T-cell (primary cell): ENCODE results near the gene RAB4A. TPM values are rescaled to one million over a fixed set of nuclear protein-coding genes. Genes with fewer than 3 reads are reported as not detected.
"Not testable (repeated sequence)": the region's sequence is repeated elsewhere in the genome, so short reads cannot be mapped to it uniquely, and the experiment has no call there.

ENCODE experiments used
- ATAC-seq, 4 experiments: fragments of 200-7000 bp in 3 of 4; fragments of 150-1000 bp in 1 of 4; cut with Tn5 transposase; replicated peaks in 1 of 4; 1 replicate in 3 of 4; 2 replicates in 1 of 4; pipeline ENCODE4 v1.10.0; 2021; ENCODE audit warnings: moderate library complexity in 3 of 4, mild to moderate bottlenecking in 2 of 4, moderate number of reproducible peaks in 1 of 4
- CTCF ChIA-PET, 2 donors: fragments of 300-600 bp; sonication (Branson Sonifier 250); formaldehyde crosslinking; loops; one replicate each; lab custom pipeline; 2022; ENCODE audit warnings: antibody characterized with exemption in 2 of 2; lab: Charles Lee
- POLR2A ChIA-PET, 2 donors: fragments of 300-600 bp; sonication (Branson Sonifier 250); formaldehyde crosslinking; loops; one replicate each; lab custom pipeline; 2022; ENCODE audit warnings: antibody characterized with exemption in 2 of 2; lab: Charles Lee
- DNase-seq, 35 experiments: peaks; one replicate each; pipeline versions ENCODE4 v3.0.0 to v3.0.0-alpha.2; 2013 to 2023
- H3K27ac ChIP-seq: one replicate; pipeline ENCODE4 v1.5.1; 2013; ENCODE audit warnings: low read length
- H3K27me3 ChIP-seq, 2 experiments: replicated peaks in 1 of 2; 1 replicate in 1 of 2; 2 replicates in 1 of 2; pipeline versions ENCODE4 v1.6.1 to v1.7.0; 2013; ENCODE audit warnings: low read length in 1 of 2, mixed read lengths in 1 of 2; ENCODE audit not compliant: control insufficient read depth in 2 of 2, insufficient read depth in 2 of 2; ENCODE audit errors: extremely low read depth in 1 of 2
- H3K36me3 ChIP-seq, 2 donors: 1 replicate in 1 of 2; 2 replicates in 1 of 2; pipeline versions ENCODE4 v1.6.1 to v1.7.0; 2013; ENCODE audit warnings: low read length in 1 of 2; ENCODE audit not compliant: control insufficient read depth in 2 of 2, insufficient read depth in 1 of 2; ENCODE audit errors: extremely low read depth in 1 of 2
- H3K4me1 ChIP-seq, 2 experiments: 1 replicate in 1 of 2; 2 replicates in 1 of 2; pipeline versions ENCODE4 v1.6.1 to v1.7.0; 2013; ENCODE audit warnings: low read length in 2 of 2, mixed read lengths in 1 of 2; ENCODE audit not compliant: insufficient read depth in 2 of 2, control insufficient read depth in 1 of 2; ENCODE audit errors: extremely low read depth in 1 of 2
- H3K4me3 ChIP-seq, 2 donors: 1 replicate in 1 of 2; 2 replicates in 1 of 2; pipeline versions ENCODE4 v1.5.1 to v1.7.0; 2013; ENCODE audit warnings: mild to moderate bottlenecking in 2 of 2, low read length in 1 of 2, moderate library complexity in 1 of 2; ENCODE audit not compliant: control insufficient read depth in 1 of 2; ENCODE audit errors: extremely low read depth in 1 of 2
- H3K9me3 ChIP-seq: 2 replicates; pipeline ENCODE4 v1.7.0; 2013
- H3K27ac Mint-ChIP-seq, 2 donors: one replicate each; pipeline ENCODE4 v1.8.0; 2020 to 2021; ENCODE audit warnings: mild to moderate bottlenecking in 2 of 2, mixed read lengths in 2 of 2
- H3K27me3 Mint-ChIP-seq, 2 donors: one replicate each; pipeline ENCODE4 v1.8.0; 2021 to 2022; ENCODE audit warnings: mixed read lengths in 2 of 2
- H3K36me3 Mint-ChIP-seq: one replicate; pipeline ENCODE4 v1.8.0; 2021; ENCODE audit warnings: mixed read lengths
- H3K4me1 Mint-ChIP-seq, 3 donors: one replicate each; pipeline ENCODE4 v1.8.0; 2020 to 2022; ENCODE audit warnings: mixed read lengths in 3 of 3, mild to moderate bottlenecking in 1 of 3
- H3K4me3 Mint-ChIP-seq, 3 donors: one replicate each; pipeline ENCODE4 v1.8.0; 2020 to 2022; ENCODE audit warnings: mild to moderate bottlenecking in 3 of 3, mixed read lengths in 3 of 3, moderate library complexity in 3 of 3
- H3K9me3 Mint-ChIP-seq, 3 donors: one replicate each; pipeline ENCODE4 v1.8.0; 2020 to 2022; ENCODE audit warnings: mixed read lengths in 3 of 3
- WGBS: methylation state at CpG from one replicate; pipeline ENCODE4 v1.1.5; 2013; ENCODE audit warnings: missing lambda C conversion rate; ENCODE audit not compliant: insufficient coverage; 5-methylcytosine and 5-hydroxymethylcytosine counted together
- total RNA-seq, 35 experiments: library from RNA in 6 of 35; stranded (reverse) in 6 of 35; fragments of 120-200 nt in 1 of 35; gene quantifications; one replicate each; pipeline versions ENCODE4 v1.2.1 to v1.2.4 and lab custom pipeline; 2013 to 2026

The RAB4A gene
- total RNA-seq, 5 donors from 2014 or later (not counting 1 experiment from before 2014, with no cell fraction given): 25.4 to 52.1 (median 44.6) TPM

- CTCF ChIA-PET: no interaction called here
- ATAC-seq: no peak
- peaks cover 48% of the 10 kb centered on the region for H3K36me3 Mint-ChIP-seq
These were observed 14.5 kb downstream of the RAB4A start for GRCh38 chr1:229285440-229285839.

GRCh38 chr1:229286099-229286766 lies 15.3 kb downstream of the RAB4A start:
- no peak for DNase-seq
- Mint-ChIP-seq H3K4me1 (peaks cover 51% of the 10 kb centered on the region in 3 donors), H3K4me3 (peak overlapping the region in 1 of 3 donors; percentile 18), H3K9me3 (no peaks in the 10 kb centered on the region), H3K27ac (peak overlapping the region in 1 of 2 donors; percentile 61), H3K36me3 (peaks cover 55% of the 10 kb centered on the region), H3K27me3 (no peaks in the 10 kb centered on the region)
- H3K36me3 ChIP-seq: peaks cover 0 to 18% of the 10 kb centered on the region in 2 donors
- H3K27ac ChIP-seq: no peak overlapping the region
- ChIA-PET POLR2A (no interaction called here), CTCF (no interaction called here)
- WGBS: no CpG with 5 or more reads among the region's 2 CpGs
- H3K4me3 ChIP-seq: no peak overlapping the region
- H3K4me1 ChIP-seq: peaks cover 0 to 2% of the 10 kb centered on the region in 2 experiments
- no peaks in the 10 kb centered on the region for H3K9me3 ChIP-seq
- ATAC-seq: no peak
- no peaks in the 10 kb centered on the region for H3K27me3 ChIP-seq

More at GRCh38 chr1:229285440-229285839, 14.5 kb downstream of the RAB4A start:
- no peaks in the 10 kb centered on the region for H3K9me3 ChIP-seq
- no peaks in the 10 kb centered on the region for H3K27me3 Mint-ChIP-seq
- no peak overlapping the region for H3K4me3 ChIP-seq
- POLR2A ChIA-PET: no interaction called here
- no peak for DNase-seq
- no peaks in the 10 kb centered on the region for H3K9me3 Mint-ChIP-seq
- no peak overlapping the region for H3K27ac ChIP-seq
- H3K36me3 ChIP-seq: peaks cover 0 to 10% of the 10 kb centered on the region in 2 donors
- peaks cover 0 to 2% of the 10 kb centered on the region in 2 experiments for H3K4me1 ChIP-seq
- no peak overlapping the region for H3K27ac Mint-ChIP-seq
- no peaks in the 10 kb centered on the region for H3K27me3 ChIP-seq
- WGBS: no CpG with 5 or more reads among the region's 2 CpGs
- no peak overlapping the region for H3K4me3 Mint-ChIP-seq
- H3K4me1 Mint-ChIP-seq: peaks cover 59% of the 10 kb centered on the region in 3 donors

- DNase-seq (no peak), ATAC-seq (no peak)
- Mint-ChIP-seq H3K36me3 (peaks cover 58% of the 10 kb centered on the region), H3K4me3 (no peak overlapping the region), H3K4me1 (peaks cover 41 to 43% (median 43%) of the 10 kb centered on the region in 3 donors), H3K27me3 (no peaks in the 10 kb centered on the region), H3K27ac (no peak overlapping the region), H3K9me3 (no peaks in the 10 kb centered on the region)
- WGBS: no CpG with 5 or more reads among the region's 1 CpG
- Histone ChIP-seq H3K4me3 (no peak overlapping the region), H3K36me3 (peaks cover 0 to 22% of the 10 kb centered on the region in 2 donors), H3K27ac (no peak overlapping the region), H3K9me3 (no peaks in the 10 kb centered on the region), H3K27me3 (no peaks in the 10 kb centered on the region), H3K4me1 (peaks cover 0 to 2% of the 10 kb centered on the region in 2 experiments)
- ChIA-PET CTCF (no interaction called here), POLR2A (no interaction called here)
These were observed 16.4 kb downstream of the RAB4A start for GRCh38 chr1:229287267-229287666.

GRCh38 chr1:229288516-229288915 lies 17.6 kb downstream of the RAB4A start:
- POLR2A ChIA-PET: interaction anchor here in 1 of 2 donors (0.6 kb wide), 2 partner anchors 49 to 416 kb away, joined by 3 to 6 read pairs; no protein-coding TSS in a partner anchor
- Histone ChIP-seq H3K27me3 (no peaks in the 10 kb centered on the region), H3K4me3 (no peak overlapping the region), H3K27ac (no peak overlapping the region), H3K36me3 (peaks cover 0 to 25% of the 10 kb centered on the region in 2 donors), H3K4me1 (peaks cover 0 to 2% of the 10 kb centered on the region in 2 experiments), H3K9me3 (no peaks in the 10 kb centered on the region)
- H3K36me3 Mint-ChIP-seq: peaks cover 53% of the 10 kb centered on the region
- CTCF ChIA-PET: no interaction called here
- no peak overlapping the region for H3K27ac Mint-ChIP-seq
- WGBS: no CpG with 5 or more reads among the region's 1 CpG
- DNase-seq: no peak
- H3K4me1 Mint-ChIP-seq: peaks cover 30 to 32% (median 31%) of the 10 kb centered on the region in 3 donors
- H3K4me3 Mint-ChIP-seq: no peak overlapping the region
- ATAC-seq: no peak
- no peaks in the 10 kb centered on the region for H3K27me3 Mint-ChIP-seq
- H3K9me3 Mint-ChIP-seq: no peaks in the 10 kb centered on the region

- H3K27ac Mint-ChIP-seq, H3K4me1 ChIP-seq, CTCF ChIA-PET, ATAC-seq, H3K9me3 ChIP-seq, DNase-seq, H3K27me3 Mint-ChIP-seq, H3K9me3 Mint-ChIP-seq, H3K27ac ChIP-seq, H3K4me3 ChIP-seq, H3K27me3 ChIP-seq, H3K4me3 Mint-ChIP-seq, POLR2A ChIA-PET: not testable (repeated sequence)
- WGBS: no CpG with 5 or more reads among the region's 4 CpGs
- Mint-ChIP-seq H3K4me1 (peaks cover 9 to 17% (median 11%) of the 10 kb centered on the region in 3 donors), H3K36me3 (peaks cover 58% of the 10 kb centered on the region)
- H3K36me3 ChIP-seq: peaks cover 0 to 31% of the 10 kb centered on the region in 2 donors
These were observed 20.8 kb downstream of the RAB4A start for GRCh38 chr1:229291686-229292085.

GRCh38 chr1:229293528-229294204 lies 22.8 kb downstream of the RAB4A start:
- no peaks in the 10 kb centered on the region for H3K4me1 ChIP-seq
- Mint-ChIP-seq H3K36me3 (peaks cover 58% of the 10 kb centered on the region), H3K27ac (peak overlapping the region in 1 of 2 donors; percentile 16), H3K4me1 (peaks cover 0 to 12% (median 0%) of the 10 kb centered on the region in 3 donors), H3K27me3 (no peaks in the 10 kb centered on the region), H3K9me3 (no peaks in the 10 kb centered on the region), H3K4me3 (no peak overlapping the region)
- no peaks in the 10 kb centered on the region for H3K9me3 ChIP-seq
- ChIA-PET CTCF (no interaction called here), POLR2A (no interaction called here)
- ATAC-seq: no peak
- no peaks in the 10 kb centered on the region for H3K27me3 ChIP-seq
- 95% methylated on average over 8 of the region's 10 CpGs for WGBS
- H3K4me3 ChIP-seq: no peak overlapping the region
- DNase-seq: no peak
- H3K27ac ChIP-seq: no peak overlapping the region
- peaks cover 0 to 44% of the 10 kb centered on the region in 2 donors for H3K36me3 ChIP-seq
